ENCODE data around the gene ASPN.

DNA sequence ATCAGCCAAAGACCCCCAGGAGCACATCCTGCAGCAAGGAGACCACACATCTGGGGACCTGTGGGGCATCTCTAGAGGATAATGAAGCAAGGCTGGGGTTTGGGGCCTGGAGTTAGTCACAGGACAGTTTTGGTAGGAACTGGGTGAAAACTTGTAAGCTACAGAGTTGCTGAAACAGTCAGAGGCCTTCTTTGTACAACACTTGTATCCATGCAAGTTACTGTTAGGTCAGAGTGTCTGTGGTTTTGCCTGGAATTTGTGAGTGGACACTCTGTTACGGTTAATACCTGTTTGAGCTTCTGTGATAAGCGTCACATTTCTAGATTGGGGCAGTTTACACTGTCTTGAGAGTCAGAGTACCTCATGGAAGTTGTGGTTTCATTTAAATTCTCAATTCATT is 22.6 kb upstream of the ASPN start:
- TF ChIP-seq GATA2 (IDR thresholded peaks at IDR 0.05; ENCODE audit: low read depth, low read length) (no peak), GATA3 (IDR thresholded peaks at IDR 0.05; ENCODE audit: low read depth, low read length) (no peak)

Data from SH-SY5Y (cell line).